Upper lobe of left lung (tissue), 4 donors: ENCODE results near the gene GSK3A.
A peak's percentile ranks its signal among the peaks of the same experiment; 100 is the strongest.

ENCODE experiments used
- CTCF ChIP-seq, 6 experiments: fragments of 450-650 bp in 4 of 6; fragments of 200-600 bp in 2 of 6; sonication (generic) in 2 of 6; IDR thresholded peaks; one replicate each; pipeline ENCODE4 v1.5.1; 2016 to 2019; ENCODE audit warnings: antibody characterized with exemption in 6 of 6
- POLR2A ChIP-seq, 4 donors: fragments of 450-650 bp; IDR thresholded peaks; one replicate each; pipeline ENCODE4 v1.5.1; 2016 to 2017; ENCODE audit warnings: antibody characterized with exemption in 4 of 4, mild to moderate bottlenecking in 2 of 4

- TF ChIP-seq CTCF (IDR thresholded peaks at IDR 0.05) (peak in 1 of 6 experiments; percentile 42), POLR2A (IDR thresholded peaks at IDR 0.05) (peak in 3 of 4 donors; percentile 59 to 96 (median 91))
These were observed 24.6 kb downstream of the GSK3A start, which contains the start of gene DEDD2 for GRCh38 chr19:42217520-42218437.
